GM12878 (cell line): ENCODE measurements around the gene OR4E2. TPM values are rescaled to one million over a fixed set of nuclear protein-coding genes. Genes with fewer than 3 reads are reported as not detected.

ENCODE experiments used
- BCLAF1 ChIP-seq: fragments of 450-650 bp; IDR thresholded peaks from 2 replicates; pipeline ENCODE4 v1.6.1; 2017; ENCODE audit warnings: antibody characterized with exemption, mild to moderate bottlenecking, moderate library complexity
- CUX1 ChIP-seq: IDR thresholded peaks from 2 replicates; pipeline ENCODE4 v1.6.1; 2012; ENCODE audit warnings: improper control_type of control experiment, low read depth, low read length; ENCODE audit not compliant: insufficient replicate concordance
- ELK1 ChIP-seq: IDR thresholded peaks from 2 replicates; pipeline ENCODE4 v1.6.1; 2012; ENCODE audit warnings: low read depth, low read length, improper control_type of control experiment
- MYB ChIP-seq: fragments of 150-350 bp; IDR thresholded peaks from 2 replicates; pipeline ENCODE4 v1.6.1; 2014; ENCODE audit warnings: mild to moderate bottlenecking, low read depth, low read length, borderline replicate concordance
- NFYA ChIP-seq: IDR thresholded peaks from 2 replicates; pipeline ENCODE4 v1.6.1; 2011; ENCODE audit warnings: low read depth, mild to moderate bottlenecking, low read length, improper control_type of control experiment, borderline replicate concordance
- PAX8 ChIP-seq: fragments of 450-650 bp; IDR thresholded peaks from 2 replicates; pipeline ENCODE4 v1.6.1; 2017; ENCODE audit warnings: mild to moderate bottlenecking, moderate library complexity
- SIN3A ChIP-seq: IDR thresholded peaks from 2 replicates; pipeline ENCODE4 v1.6.1; 2012; ENCODE audit warnings: low read depth, low read length, improper control_type of control experiment
- SREBF2 ChIP-seq: IDR thresholded peaks from 2 replicates; pipeline ENCODE4 v1.6.1; 2012; ENCODE audit warnings: mild to moderate bottlenecking, low read length
- ZBTB4 ChIP-seq: fragments of 450-650 bp; formaldehyde crosslinking; IDR thresholded peaks from 2 replicates; pipeline ENCODE4 v1.4.0; 2022; ENCODE audit warnings: mild to moderate bottlenecking, moderate library complexity
- ZNF384 ChIP-seq: IDR thresholded peaks from 2 replicates; pipeline ENCODE4 v1.6.1; 2012; ENCODE audit warnings: low read depth, mild to moderate bottlenecking, low read length, improper control_type of control experiment, borderline replicate concordance
- polyA plus RNA-seq, 11 experiments: library from polyadenylated mRNA; depleted of rRNA in 4 of 11; unstranded in 6 of 11; stranded (reverse) in 5 of 11; fragments of >200 nt; fragmentation: Nextera tagmentation in 4 of 11; fragmentation: Illumina TruSeq in 1 of 11; extraction: Ambion mirVana in 4 of 11; extraction: Trizol in 1 of 11; gene quantifications; 1 replicate in 1 of 11; 2 replicates in 10 of 11; pipeline versions ENCODE4 v1.2.1 to v1.2.3, GENCODE V29; 2011 to 2016; ENCODE audit warnings: inconsistent platforms in 2 of 11, missing spikeins in 2 of 11, low read depth in 1 of 11
- total RNA-seq, 4 experiments: library from RNA; depleted of rRNA in 3 of 4; stranded (reverse); fragments of >200 nt in 3 of 4; fragmentation: Illumina TruSeq in 1 of 4; extraction: Trizol in 1 of 4; gene quantifications; 2 replicates each; pipeline versions ENCODE4 v1.2.1 to v1.2.3, GENCODE V29; 2013 to 2021
- TF ChIP-seq, protein P1 (sequence below): IDR thresholded peaks from 2 replicates; pipeline ENCODE4 v1.6.1; 2011; ENCODE audit warnings: low read depth, low read length, improper control_type of control experiment, borderline replicate concordance
- TF ChIP-seq, protein P2 (sequence below): fragments of 450-650 bp; IDR thresholded peaks from 2 replicates; pipeline ENCODE4 v1.6.1; 2014; ENCODE audit warnings: mild to moderate bottlenecking
- TF ChIP-seq, protein P3 (sequence below): IDR thresholded peaks from 2 replicates; pipeline ENCODE4 v1.6.1; 2012; ENCODE audit warnings: low read depth, low read length, improper control_type of control experiment

Gene OR4E2
- total and polyA plus RNA-seq, 10 of the 15 experiments (the other 5 are each of a cell fraction or from before 2014, with no cell fraction given) = not detected

DNA sequence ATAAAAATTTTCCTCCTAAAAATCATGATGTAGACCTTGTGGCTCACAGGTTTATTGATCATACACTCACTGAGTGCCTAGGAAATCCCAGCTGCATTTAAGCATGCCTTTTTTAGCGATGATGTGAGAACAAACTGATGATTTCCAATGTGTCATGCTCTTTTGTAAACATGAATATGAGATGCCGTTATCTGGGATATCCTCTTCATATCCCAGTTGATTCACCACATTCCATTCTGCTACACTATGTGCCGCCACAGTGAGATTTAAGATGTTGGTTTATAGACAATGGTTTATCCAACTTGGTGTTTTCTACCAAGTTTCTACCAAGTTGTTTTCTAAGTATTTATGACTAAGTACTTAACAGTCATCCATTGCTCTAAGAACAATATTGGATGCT is 14.7 kb downstream of the OR4E2 start (continued):
- no peak for TF ChIP-seq ZBTB4
- TF ChIP-seq NFYA = no peak
- TF ChIP-seq, protein P1, sequence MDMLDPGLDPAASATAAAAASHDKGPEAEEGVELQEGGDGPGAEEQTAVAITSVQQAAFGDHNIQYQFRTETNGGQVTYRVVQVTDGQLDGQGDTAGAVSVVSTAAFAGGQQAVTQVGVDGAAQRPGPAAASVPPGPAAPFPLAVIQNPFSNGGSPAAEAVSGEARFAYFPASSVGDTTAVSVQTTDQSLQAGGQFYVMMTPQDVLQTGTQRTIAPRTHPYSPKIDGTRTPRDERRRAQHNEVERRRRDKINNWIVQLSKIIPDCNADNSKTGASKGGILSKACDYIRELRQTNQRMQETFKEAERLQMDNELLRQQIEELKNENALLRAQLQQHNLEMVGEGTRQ = no peak
- TF ChIP-seq, protein P2, sequence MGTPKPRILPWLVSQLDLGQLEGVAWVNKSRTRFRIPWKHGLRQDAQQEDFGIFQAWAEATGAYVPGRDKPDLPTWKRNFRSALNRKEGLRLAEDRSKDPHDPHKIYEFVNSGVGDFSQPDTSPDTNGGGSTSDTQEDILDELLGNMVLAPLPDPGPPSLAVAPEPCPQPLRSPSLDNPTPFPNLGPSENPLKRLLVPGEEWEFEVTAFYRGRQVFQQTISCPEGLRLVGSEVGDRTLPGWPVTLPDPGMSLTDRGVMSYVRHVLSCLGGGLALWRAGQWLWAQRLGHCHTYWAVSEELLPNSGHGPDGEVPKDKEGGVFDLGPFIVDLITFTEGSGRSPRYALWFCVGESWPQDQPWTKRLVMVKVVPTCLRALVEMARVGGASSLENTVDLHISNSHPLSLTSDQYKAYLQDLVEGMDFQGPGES = no peak
- no peak for TF ChIP-seq MYB
- no peak for TF ChIP-seq SIN3A
- TF ChIP-seq ZNF384 = no peak
- no peak for TF ChIP-seq SREBF2
- TF ChIP-seq BCLAF1 = no peak
- TF ChIP-seq PAX8 = no peak
- TF ChIP-seq ELK1 = no peak
- no peak for TF ChIP-seq CUX1
- TF ChIP-seq, protein P3, sequence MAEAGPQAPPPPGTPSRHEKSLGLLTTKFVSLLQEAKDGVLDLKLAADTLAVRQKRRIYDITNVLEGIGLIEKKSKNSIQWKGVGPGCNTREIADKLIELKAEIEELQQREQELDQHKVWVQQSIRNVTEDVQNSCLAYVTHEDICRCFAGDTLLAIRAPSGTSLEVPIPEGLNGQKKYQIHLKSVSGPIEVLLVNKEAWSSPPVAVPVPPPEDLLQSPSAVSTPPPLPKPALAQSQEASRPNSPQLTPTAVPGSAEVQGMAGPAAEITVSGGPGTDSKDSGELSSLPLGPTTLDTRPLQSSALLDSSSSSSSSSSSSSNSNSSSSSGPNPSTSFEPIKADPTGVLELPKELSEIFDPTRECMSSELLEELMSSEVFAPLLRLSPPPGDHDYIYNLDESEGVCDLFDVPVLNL = no peak
